ENCODE results near the gene MRI1. TPM values are rescaled to one million over a fixed set of nuclear protein-coding genes. Genes with fewer than 3 reads are reported as not detected.

Gene MRI1
- total RNA-seq, 1 experiment from 2014 or later = 33.4 TPM

Small RNA genes within 50 kb of the gene (small RNA-seq; reads per million reads assigned to genes)
- gene RN7SL619P = not detected

Other genes starting within 250 kb of the MRI1 start
- 117 and 158 TPM in 2 replicates for gene C19orf53, start 9.9 kb downstream of the MRI1 start, total RNA-seq (2014; rRNA removed; shearing (Covaris generic); ENCODE audit: low replicate concordance)
- gene ZSWIM4, start 30.9 kb downstream of the MRI1 start, total RNA-seq (2014; rRNA removed; shearing (Covaris generic); ENCODE audit: low replicate concordance) = 6.8 and 7.3 TPM in 2 replicates
- not detected in 2 replicates for gene NANOS3, start 112.6 kb downstream of the MRI1 start, total RNA-seq (2014; rRNA removed; shearing (Covaris generic); ENCODE audit: low replicate concordance)
- 0.47 TPM in 1 of 2 replicates, not detected in the other for gene BRME1, start 141.6 kb downstream of the MRI1 start, total RNA-seq (2014; rRNA removed; shearing (Covaris generic); ENCODE audit: low replicate concordance)
- gene CC2D1A, start 141.7 kb downstream of the MRI1 start, total RNA-seq (2014; rRNA removed; shearing (Covaris generic); ENCODE audit: low replicate concordance) = 9.9 and 28.6 TPM in 2 replicates
- not detected in 2 replicates for gene PODNL1, start 173.9 kb downstream of the MRI1 start, total RNA-seq (2014; rRNA removed; shearing (Covaris generic); ENCODE audit: low replicate concordance)
- 15.1 and 41.4 TPM in 2 replicates for gene DCAF15, start 188.0 kb downstream of the MRI1 start, total RNA-seq (2014; rRNA removed; shearing (Covaris generic); ENCODE audit: low replicate concordance)
- 1.2 and 2.3 TPM in 2 replicates for gene RFX1, start 241.8 kb downstream of the MRI1 start, total RNA-seq (2014; rRNA removed; shearing (Covaris generic); ENCODE audit: low replicate concordance)

All from Karpas-422 (cell line).